ENCODE measurements around the gene OVCH2. TPM values are rescaled to one million over a fixed set of nuclear protein-coding genes. Genes with fewer than 3 reads are reported as not detected.

Gene OVCH2
- not detected for polyA plus RNA-seq (2012; ENCODE audit: insufficient read length, low read depth)

- TF ChIP-seq SIN3A (IDR thresholded peaks at IDR 0.05; ENCODE audit: borderline replicate concordance, insufficient read depth, low read length), result no peak
- no peak for TF ChIP-seq POLR2AphosphoS5 (IDR thresholded peaks at IDR 0.05; ENCODE audit: low read depth, low read length)
- no peak for TF ChIP-seq REST (IDR thresholded peaks at IDR 0.05; ENCODE audit: insufficient read depth in 1 of 2, low read depth in 2 of 2, low read length in 2 of 2)
- TF ChIP-seq TAF1 (IDR thresholded peaks at IDR 0.05; ENCODE audit: borderline replicate concordance, insufficient read depth, low read length), result no peak
- no peak for TF ChIP-seq FOXP2 (optimal IDR thresholded peaks at IDR 0.05; ENCODE audit: borderline replicate concordance, extremely low read depth, extremely low read length, insufficient read depth)
Observed at GRCh38 chr11:7706377-7706776, at the start of gene OVCH2. Gene OVCH2, minus strand, starts transcription at chr11:7706477. Its CDS starts 83 bp downstream, at chr11:7706394.

GRCh38 chr11:7749456-7749855 is 43.2 kb upstream of the OVCH2 start:
- TF ChIP-seq TAF1 (IDR thresholded peaks at IDR 0.05; ENCODE audit: borderline replicate concordance, insufficient read depth, low read length) (no peak), POLR2AphosphoS5 (IDR thresholded peaks at IDR 0.05; ENCODE audit: low read depth, low read length) (no peak), FOXP2 (optimal IDR thresholded peaks at IDR 0.05; ENCODE audit: borderline replicate concordance, extremely low read depth, extremely low read length, insufficient read depth) (no peak), REST (IDR thresholded peaks at IDR 0.05; ENCODE audit: insufficient read depth in 1 of 2, low read depth in 2 of 2, low read length in 2 of 2) (no peak), SIN3A (IDR thresholded peaks at IDR 0.05; ENCODE audit: borderline replicate concordance, insufficient read depth, low read length) (no peak)

- no peak for TF ChIP-seq REST (IDR thresholded peaks at IDR 0.05; ENCODE audit: insufficient read depth in 1 of 2, low read depth in 2 of 2, low read length in 2 of 2)
- TF ChIP-seq SIN3A (IDR thresholded peaks at IDR 0.05; ENCODE audit: borderline replicate concordance, insufficient read depth, low read length), result no peak
- TF ChIP-seq POLR2AphosphoS5 (IDR thresholded peaks at IDR 0.05; ENCODE audit: low read depth, low read length), result no peak
- no peak for TF ChIP-seq FOXP2 (optimal IDR thresholded peaks at IDR 0.05; ENCODE audit: borderline replicate concordance, extremely low read depth, extremely low read length, insufficient read depth)
- TF ChIP-seq TAF1 (IDR thresholded peaks at IDR 0.05; ENCODE audit: borderline replicate concordance, insufficient read depth, low read length), result no peak
Observed at GRCh38 chr11:7714786-7715185, 8.5 kb upstream of the OVCH2 start.

GRCh38 chr11:7703740-7704139 is 2.5 kb downstream of the OVCH2 start:
- TF ChIP-seq TAF1 (IDR thresholded peaks at IDR 0.05; ENCODE audit: borderline replicate concordance, insufficient read depth, low read length) (no peak), REST (IDR thresholded peaks at IDR 0.05; ENCODE audit: insufficient read depth in 1 of 2, low read depth in 2 of 2, low read length in 2 of 2) (no peak), FOXP2 (optimal IDR thresholded peaks at IDR 0.05; ENCODE audit: borderline replicate concordance, extremely low read depth, extremely low read length, insufficient read depth) (no peak), SIN3A (IDR thresholded peaks at IDR 0.05; ENCODE audit: borderline replicate concordance, insufficient read depth, low read length) (no peak), POLR2AphosphoS5 (IDR thresholded peaks at IDR 0.05; ENCODE audit: low read depth, low read length) (no peak)

- TF ChIP-seq POLR2AphosphoS5 (IDR thresholded peaks at IDR 0.05; ENCODE audit: low read depth, low read length) (no peak), FOXP2 (optimal IDR thresholded peaks at IDR 0.05; ENCODE audit: borderline replicate concordance, extremely low read depth, extremely low read length, insufficient read depth) (no peak), TAF1 (IDR thresholded peaks at IDR 0.05; ENCODE audit: borderline replicate concordance, insufficient read depth, low read length) (no peak), SIN3A (IDR thresholded peaks at IDR 0.05; ENCODE audit: borderline replicate concordance, insufficient read depth, low read length) (no peak), REST (IDR thresholded peaks at IDR 0.05; ENCODE audit: insufficient read depth in 1 of 2, low read depth in 2 of 2, low read length in 2 of 2) (no peak)
Observed at GRCh38 chr11:7696424-7696823, 9.9 kb downstream of the OVCH2 start.
